Measurements from ENCODE around the gene MMP12. TPM values are rescaled to one million over a fixed set of nuclear protein-coding genes. Genes with fewer than 3 reads are reported as not detected.

The MMP12 gene
- total and polyA plus RNA-seq, 2 experiments from 2014 or later = not detected

DNA sequence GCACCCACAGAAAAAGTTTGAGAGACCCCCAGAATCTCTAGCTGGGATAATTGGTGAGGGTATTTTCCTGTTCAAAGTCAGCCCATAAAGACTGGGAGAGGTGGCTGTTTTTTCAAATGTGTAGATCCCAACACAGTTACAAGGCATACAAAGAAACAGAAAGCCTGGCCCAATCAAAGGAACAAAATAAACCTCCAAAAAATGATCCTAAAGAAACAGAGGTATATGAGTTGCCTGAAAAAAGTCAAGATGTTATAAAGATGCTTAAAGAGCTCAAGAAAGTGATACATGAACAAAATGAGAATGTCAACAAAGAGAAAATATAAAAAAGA, 40.2 kb upstream of the MMP12 start:
- Histone ChIP-seq H3K9me2 (ENCODE audit: insufficient read depth) (no peaks in the 10 kb centered on the region), H3K4me1 (ENCODE audit: insufficient read depth) (peaks cover 10% of the 10 kb centered on the region), H3K27ac (ENCODE audit: low read depth) (no peak overlapping the region), H2AFZ (no peak overlapping the region), H3K4me2 (no peak overlapping the region), H3K4me3 (no peak overlapping the region), H4K20me1 (replicated peaks; ENCODE audit: insufficient read depth) (no peaks in the 10 kb centered on the region), H3K27me3 (ENCODE audit: insufficient read depth) (no peaks in the 10 kb centered on the region), H3K79me2 (replicated peaks; ENCODE audit: insufficient read depth) (no peaks in the 10 kb centered on the region), H3F3A (replicated peaks; ENCODE audit: low read depth) (no peaks in the 10 kb centered on the region), H3K36me3 (ENCODE audit: insufficient read depth) (no peaks in the 10 kb centered on the region)
- no peak overlapping the region for H3K27ac Mint-ChIP-seq
- DNase-seq (ENCODE audit: low spot score) (no peak), ATAC-seq (no peak)
- peaks cover 11% of the 10 kb centered on the region for H3K4me1 Mint-ChIP-seq
- H3K36me3 Mint-ChIP-seq (ENCODE audit: low read depth) = no peaks in the 10 kb centered on the region
- no peaks in the 10 kb centered on the region for H3K9me3 Mint-ChIP-seq
- H3K4me3 Mint-ChIP-seq = no peak overlapping the region
- TF ChIP-seq, protein P1, sequence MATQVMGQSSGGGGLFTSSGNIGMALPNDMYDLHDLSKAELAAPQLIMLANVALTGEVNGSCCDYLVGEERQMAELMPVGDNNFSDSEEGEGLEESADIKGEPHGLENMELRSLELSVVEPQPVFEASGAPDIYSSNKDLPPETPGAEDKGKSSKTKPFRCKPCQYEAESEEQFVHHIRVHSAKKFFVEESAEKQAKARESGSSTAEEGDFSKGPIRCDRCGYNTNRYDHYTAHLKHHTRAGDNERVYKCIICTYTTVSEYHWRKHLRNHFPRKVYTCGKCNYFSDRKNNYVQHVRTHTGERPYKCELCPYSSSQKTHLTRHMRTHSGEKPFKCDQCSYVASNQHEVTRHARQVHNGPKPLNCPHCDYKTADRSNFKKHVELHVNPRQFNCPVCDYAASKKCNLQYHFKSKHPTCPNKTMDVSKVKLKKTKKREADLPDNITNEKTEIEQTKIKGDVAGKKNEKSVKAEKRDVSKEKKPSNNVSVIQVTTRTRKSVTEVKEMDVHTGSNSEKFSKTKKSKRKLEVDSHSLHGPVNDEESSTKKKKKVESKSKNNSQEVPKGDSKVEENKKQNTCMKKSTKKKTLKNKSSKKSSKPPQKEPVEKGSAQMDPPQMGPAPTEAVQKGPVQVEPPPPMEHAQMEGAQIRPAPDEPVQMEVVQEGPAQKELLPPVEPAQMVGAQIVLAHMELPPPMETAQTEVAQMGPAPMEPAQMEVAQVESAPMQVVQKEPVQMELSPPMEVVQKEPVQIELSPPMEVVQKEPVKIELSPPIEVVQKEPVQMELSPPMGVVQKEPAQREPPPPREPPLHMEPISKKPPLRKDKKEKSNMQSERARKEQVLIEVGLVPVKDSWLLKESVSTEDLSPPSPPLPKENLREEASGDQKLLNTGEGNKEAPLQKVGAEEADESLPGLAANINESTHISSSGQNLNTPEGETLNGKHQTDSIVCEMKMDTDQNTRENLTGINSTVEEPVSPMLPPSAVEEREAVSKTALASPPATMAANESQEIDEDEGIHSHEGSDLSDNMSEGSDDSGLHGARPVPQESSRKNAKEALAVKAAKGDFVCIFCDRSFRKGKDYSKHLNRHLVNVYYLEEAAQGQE (IDR thresholded peaks at IDR 0.05; ENCODE audit: unreplicated experiment) = no peak
- TF ChIP-seq EZH2 (IDR thresholded peaks at IDR 0.05; ENCODE audit: low read depth, unreplicated experiment) (no peak), CREB1 (CRISPR knock-in tag; IDR thresholded peaks at IDR 0.05; ENCODE audit: low read depth) (no peak), STAT1 (IDR thresholded peaks at IDR 0.05; ENCODE audit: unreplicated experiment) (no peak), ETS1 (IDR thresholded peaks at IDR 0.05) (no peak), EZH2phosphoT487 (IDR thresholded peaks at IDR 0.05; ENCODE audit: unreplicated experiment) (no peak), JUNB (IDR thresholded peaks at IDR 0.05; ENCODE audit: unreplicated experiment) (no peak), ZNF114 (CRISPR knock-in tag; IDR thresholded peaks at IDR 0.05) (no peak), NANOG (IDR thresholded peaks at IDR 0.05; ENCODE audit: borderline replicate concordance) (no peak), POLR2AphosphoS5 (IDR thresholded peaks at IDR 0.05; ENCODE audit: low read depth) (no peak)
- TF ChIP-seq, protein P2, sequence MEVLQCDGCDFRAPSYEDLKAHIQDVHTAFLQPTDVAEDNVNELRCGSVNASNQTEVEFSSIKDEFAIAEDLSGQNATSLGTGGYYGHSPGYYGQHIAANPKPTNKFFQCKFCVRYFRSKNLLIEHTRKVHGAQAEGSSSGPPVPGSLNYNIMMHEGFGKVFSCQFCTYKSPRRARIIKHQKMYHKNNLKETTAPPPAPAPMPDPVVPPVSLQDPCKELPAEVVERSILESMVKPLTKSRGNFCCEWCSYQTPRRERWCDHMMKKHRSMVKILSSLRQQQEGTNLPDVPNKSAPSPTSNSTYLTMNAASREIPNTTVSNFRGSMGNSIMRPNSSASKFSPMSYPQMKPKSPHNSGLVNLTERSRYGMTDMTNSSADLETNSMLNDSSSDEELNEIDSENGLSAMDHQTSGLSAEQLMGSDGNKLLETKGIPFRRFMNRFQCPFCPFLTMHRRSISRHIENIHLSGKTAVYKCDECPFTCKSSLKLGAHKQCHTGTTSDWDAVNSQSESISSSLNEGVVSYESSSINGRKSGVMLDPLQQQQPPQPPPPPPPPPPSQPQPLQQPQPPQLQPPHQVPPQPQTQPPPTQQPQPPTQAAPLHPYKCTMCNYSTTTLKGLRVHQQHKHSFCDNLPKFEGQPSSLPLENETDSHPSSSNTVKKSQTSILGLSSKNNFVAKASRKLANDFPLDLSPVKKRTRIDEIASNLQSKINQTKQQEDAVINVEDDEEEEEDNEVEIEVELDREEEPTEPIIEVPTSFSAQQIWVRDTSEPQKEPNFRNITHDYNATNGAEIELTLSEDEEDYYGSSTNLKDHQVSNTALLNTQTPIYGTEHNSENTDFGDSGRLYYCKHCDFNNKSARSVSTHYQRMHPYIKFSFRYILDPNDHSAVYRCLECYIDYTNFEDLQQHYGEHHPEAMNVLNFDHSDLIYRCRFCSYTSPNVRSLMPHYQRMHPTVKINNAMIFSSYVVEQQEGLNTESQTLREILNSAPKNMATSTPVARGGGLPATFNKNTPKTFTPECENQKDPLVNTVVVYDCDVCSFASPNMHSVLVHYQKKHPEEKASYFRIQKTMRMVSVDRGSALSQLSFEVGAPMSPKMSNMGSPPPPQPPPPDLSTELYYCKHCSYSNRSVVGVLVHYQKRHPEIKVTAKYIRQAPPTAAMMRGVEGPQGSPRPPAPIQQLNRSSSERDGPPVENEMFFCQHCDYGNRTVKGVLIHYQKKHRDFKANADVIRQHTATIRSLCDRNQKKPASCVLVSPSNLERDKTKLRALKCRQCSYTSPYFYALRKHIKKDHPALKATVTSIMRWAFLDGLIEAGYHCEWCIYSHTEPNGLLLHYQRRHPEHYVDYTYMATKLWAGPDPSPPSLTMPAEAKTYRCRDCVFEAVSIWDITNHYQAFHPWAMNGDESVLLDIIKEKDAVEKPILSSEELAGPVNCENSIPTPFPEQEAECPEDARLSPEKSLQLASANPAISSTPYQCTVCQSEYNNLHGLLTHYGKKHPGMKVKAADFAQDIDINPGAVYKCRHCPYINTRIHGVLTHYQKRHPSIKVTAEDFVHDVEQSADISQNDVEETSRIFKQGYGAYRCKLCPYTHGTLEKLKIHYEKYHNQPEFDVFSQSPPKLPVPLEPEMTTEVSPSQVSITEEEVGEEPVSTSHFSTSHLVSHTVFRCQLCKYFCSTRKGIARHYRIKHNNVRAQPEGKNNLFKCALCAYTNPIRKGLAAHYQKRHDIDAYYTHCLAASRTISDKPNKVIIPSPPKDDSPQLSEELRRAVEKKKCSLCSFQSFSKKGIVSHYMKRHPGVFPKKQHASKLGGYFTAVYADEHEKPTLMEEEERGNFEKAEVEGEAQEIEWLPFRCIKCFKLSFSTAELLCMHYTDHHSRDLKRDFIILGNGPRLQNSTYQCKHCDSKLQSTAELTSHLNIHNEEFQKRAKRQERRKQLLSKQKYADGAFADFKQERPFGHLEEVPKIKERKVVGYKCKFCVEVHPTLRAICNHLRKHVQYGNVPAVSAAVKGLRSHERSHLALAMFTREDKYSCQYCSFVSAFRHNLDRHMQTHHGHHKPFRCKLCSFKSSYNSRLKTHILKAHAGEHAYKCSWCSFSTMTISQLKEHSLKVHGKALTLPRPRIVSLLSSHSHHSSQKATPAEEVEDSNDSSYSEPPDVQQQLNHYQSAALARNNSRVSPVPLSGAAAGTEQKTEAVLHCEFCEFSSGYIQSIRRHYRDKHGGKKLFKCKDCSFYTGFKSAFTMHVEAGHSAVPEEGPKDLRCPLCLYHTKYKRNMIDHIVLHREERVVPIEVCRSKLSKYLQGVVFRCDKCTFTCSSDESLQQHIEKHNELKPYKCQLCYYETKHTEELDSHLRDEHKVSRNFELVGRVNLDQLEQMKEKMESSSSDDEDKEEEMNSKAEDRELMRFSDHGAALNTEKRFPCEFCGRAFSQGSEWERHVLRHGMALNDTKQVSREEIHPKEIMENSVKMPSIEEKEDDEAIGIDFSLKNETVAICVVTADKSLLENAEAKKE (CRISPR knock-in tag; IDR thresholded peaks at IDR 0.05) = no peak
- peaks cover 2% of the 10 kb centered on the region for H3K27me3 Mint-ChIP-seq (ENCODE audit: insufficient read depth, low read depth, poor library complexity)
